Coronary artery (tissue), 2 donors: Measurements from ENCODE around the gene BABAM2.
"Not testable (repeated sequence)": the region's sequence is repeated elsewhere in the genome, so short reads cannot be mapped to it uniquely, and the experiment has no call there.

Experiments
- DNase-seq: peaks from one replicate; pipeline ENCODE4 v3.0.0-alpha.2; 2017; ENCODE audit warnings: low spot score
- H3K27ac ChIP-seq, 2 donors: fragments of 200-600 bp; sonication (generic); one replicate each; pipeline ENCODE4 v1.5.1; 2016 to 2019
- H3K4me3 ChIP-seq: fragments of 200-600 bp; sonication (generic); 2 replicates; pipeline ENCODE4 v1.5.1; 2016; ENCODE audit warnings: mild to moderate bottlenecking, moderate library complexity
- TF ChIP-seq, protein P1 (sequence below): fragments of 200-600 bp; sonication (generic); IDR thresholded peaks from one replicate; pipeline ENCODE4 v1.5.1; 2019; ENCODE audit warnings: antibody characterized with exemption

BABAM2 gene

GRCh38 chr2:27863146-27863545 is 27.4 kb upstream of the BABAM2 start:
- DNase-seq: no peak
- TF ChIP-seq, protein P1, sequence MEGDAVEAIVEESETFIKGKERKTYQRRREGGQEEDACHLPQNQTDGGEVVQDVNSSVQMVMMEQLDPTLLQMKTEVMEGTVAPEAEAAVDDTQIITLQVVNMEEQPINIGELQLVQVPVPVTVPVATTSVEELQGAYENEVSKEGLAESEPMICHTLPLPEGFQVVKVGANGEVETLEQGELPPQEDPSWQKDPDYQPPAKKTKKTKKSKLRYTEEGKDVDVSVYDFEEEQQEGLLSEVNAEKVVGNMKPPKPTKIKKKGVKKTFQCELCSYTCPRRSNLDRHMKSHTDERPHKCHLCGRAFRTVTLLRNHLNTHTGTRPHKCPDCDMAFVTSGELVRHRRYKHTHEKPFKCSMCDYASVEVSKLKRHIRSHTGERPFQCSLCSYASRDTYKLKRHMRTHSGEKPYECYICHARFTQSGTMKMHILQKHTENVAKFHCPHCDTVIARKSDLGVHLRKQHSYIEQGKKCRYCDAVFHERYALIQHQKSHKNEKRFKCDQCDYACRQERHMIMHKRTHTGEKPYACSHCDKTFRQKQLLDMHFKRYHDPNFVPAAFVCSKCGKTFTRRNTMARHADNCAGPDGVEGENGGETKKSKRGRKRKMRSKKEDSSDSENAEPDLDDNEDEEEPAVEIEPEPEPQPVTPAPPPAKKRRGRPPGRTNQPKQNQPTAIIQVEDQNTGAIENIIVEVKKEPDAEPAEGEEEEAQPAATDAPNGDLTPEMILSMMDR: no peak
- Histone ChIP-seq H3K27ac (no peak overlapping the region), H3K4me3 (no peak overlapping the region)

- DNase-seq, H3K27ac ChIP-seq, H3K4me3 ChIP-seq: not testable (repeated sequence)
Observed at GRCh38 chr2:27863955-27864354, 26.6 kb upstream of the BABAM2 start.

DNA sequence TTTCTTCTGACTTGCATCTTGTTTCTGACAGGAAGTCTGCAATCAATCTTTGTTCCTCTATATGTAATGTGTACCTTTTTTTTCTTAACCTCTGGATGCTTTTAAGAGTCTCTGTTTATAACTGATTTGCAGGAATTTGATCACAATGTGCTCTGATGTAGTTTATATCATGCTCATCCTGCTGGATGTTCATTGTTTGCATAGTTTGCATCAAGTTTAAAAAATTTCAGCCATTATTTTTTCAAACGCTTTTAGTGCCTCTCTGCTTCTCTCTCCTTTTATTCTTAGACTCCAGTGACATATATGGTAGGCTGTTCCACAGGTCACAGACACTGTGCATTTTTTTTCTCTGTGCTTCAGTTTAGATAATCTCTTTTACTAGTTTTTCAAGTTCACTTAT is 24.3 kb upstream of the BABAM2 start:
- Histone ChIP-seq H3K27ac (no peak overlapping the region), H3K4me3 (no peak overlapping the region)
- no peak for DNase-seq
- TF ChIP-seq, protein P1: no peak

DNA sequence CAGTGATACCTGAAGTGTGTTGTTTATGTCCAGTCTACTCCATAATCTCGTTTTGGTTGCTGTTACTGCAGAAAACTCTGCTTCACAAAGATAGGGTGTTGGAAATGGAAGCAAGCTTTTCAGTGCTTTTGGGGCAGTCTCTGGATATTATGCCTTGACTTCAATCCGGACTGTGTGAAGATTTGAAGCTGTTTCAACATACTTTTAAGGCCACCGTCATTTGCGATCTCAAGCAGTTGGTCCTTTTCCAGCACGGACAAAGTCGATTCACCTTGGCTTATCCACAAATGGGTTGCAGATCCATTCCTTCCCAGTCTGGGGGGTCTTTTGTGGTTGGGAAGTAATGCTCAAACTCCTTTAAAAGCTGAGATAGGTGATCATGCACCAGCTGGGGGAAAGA is 20.8 kb upstream of the BABAM2 start:
- TF ChIP-seq, protein P1: no peak
- Histone ChIP-seq H3K4me3 (no peak overlapping the region), H3K27ac (no peak overlapping the region)
- DNase-seq: no peak

- no peak overlapping the region for H3K4me3 ChIP-seq
- H3K27ac ChIP-seq: no peak overlapping the region
- no peak for DNase-seq
- TF ChIP-seq, protein P1: no peak
Observed at GRCh38 chr2:27870724-27871123, 19.8 kb upstream of the BABAM2 start.

GRCh38 chr2:27871802-27872201 is 18.7 kb upstream of the BABAM2 start:
- no peak overlapping the region for H3K27ac ChIP-seq
- H3K4me3 ChIP-seq: no peak overlapping the region
- TF ChIP-seq, protein P1: no peak
- no peak for DNase-seq

- TF ChIP-seq, protein P1: no peak
- Histone ChIP-seq H3K4me3 (no peak overlapping the region), H3K27ac (no peak overlapping the region)
- no peak for DNase-seq
Observed at GRCh38 chr2:27873091-27873490, 17.4 kb upstream of the BABAM2 start.
